GM19035 (cell line): ENCODE results near the gene SUN1.
"Not testable (repeated sequence)": the region's sequence is repeated elsewhere in the genome, so short reads cannot be mapped to it uniquely, and the experiment has no call there.

Source experiments
- ATAC-seq: cut with Tn5 transposase; IDR thresholded peaks from one replicate; pipeline ENCODE4 v1.9.1; 2021; ENCODE audit not compliant: unreplicated experiment

Gene SUN1

GRCh38 chr7:901041-901387 is 68.7 kb downstream of the SUN1 start:
- ATAC-seq = no peak

DNA sequence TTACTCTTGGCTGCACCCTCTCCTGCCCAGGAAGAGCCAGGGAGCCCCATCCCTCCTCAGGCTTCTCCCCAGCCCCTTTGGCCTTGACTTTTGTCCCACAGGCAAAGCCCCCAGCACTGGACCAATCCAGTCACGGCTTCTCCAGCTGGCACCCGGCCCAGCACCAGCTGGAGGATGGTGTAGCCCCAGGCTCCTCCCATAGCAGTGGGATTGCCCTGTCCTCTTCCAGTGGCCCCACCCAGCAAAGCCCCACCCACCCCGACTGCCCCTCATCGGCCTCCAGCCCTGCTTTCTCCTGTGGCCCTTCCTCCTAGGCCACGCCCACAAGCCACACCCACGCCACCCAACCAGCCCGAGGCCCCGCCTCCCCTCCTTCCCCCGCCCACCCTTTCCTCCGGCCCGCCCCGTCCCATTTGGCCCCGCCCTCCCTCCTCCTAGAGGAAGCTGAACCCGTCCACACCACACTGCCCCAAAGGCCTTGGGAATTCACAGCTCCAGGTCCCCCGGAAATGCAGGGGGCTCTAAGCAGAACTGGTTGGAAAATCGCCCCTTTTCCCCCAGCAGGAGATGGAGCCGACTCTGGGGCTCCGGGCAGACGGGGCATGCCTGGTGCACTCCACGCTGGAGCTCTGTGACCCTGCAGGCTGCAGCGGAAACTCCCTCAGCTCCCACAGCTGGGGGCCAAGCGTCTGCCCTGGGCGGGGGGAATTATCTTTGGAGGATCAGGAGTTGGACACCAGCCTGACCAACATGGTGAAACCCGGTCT is 69.3 kb downstream of the SUN1 start:
- ATAC-seq = no peak

GRCh38 chr7:902996-903395 is 70.7 kb downstream of the SUN1 start:
- no peak for ATAC-seq

DNA sequence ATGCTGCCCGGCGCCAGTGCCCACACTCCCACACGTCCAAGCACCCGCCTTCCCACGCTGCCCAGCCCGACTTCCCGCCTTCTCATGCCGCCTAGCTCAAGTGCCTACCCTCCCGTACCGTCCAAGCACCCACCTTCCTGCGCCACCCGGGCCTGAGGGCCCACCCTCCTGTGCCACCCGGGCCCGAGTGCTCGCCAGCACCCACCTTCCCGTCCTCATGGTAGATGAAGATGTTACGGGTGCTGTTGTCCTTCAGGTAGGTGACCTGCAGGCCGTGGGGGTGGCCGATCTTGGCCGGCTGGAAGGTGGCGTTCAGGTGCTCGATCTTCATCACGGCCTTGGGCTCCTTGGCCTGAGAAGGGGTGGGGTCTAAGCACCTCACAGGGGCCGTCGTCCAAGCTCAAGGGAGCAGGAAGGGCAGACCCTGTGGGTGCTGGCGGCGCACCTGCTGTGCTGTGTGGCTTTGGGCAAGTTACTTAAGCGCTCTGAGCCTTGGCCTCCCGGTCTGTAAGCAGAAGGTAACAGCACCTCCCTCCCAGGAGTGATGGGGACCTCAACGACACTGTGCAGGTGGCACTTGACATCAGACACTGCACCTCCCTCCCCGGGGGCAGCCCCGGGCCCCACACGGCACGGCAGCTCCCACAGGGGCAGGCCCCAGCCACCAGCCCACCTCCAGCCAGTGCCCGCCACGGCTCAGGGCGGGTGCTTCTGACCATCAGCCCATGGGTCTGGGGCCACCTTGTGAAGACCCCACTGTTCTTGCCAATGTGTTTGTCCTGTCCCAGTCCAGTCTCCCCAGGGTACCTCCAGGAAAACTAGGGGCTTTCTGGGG is 71.9 kb downstream of the SUN1 start:
- no peak for ATAC-seq

- ATAC-seq = no peak
These were observed 72.6 kb downstream of the SUN1 start for GRCh38 chr7:904847-905246.

- no peak for ATAC-seq
These were observed 74.5 kb downstream of the SUN1 start for GRCh38 chr7:906776-907157.

- no peak for ATAC-seq
These were observed 75.1 kb downstream of the SUN1 start for GRCh38 chr7:907158-907980.

- ATAC-seq = no peak
These were observed 75.9 kb downstream of the SUN1 start for GRCh38 chr7:908159-908581.

GRCh38 chr7:908591-909357 is 76.5 kb downstream of the SUN1 start:
- not testable (repeated sequence) for ATAC-seq

- ATAC-seq = no peak
These were observed 77.4 kb downstream of the SUN1 start for GRCh38 chr7:909358-910329.

DNA sequence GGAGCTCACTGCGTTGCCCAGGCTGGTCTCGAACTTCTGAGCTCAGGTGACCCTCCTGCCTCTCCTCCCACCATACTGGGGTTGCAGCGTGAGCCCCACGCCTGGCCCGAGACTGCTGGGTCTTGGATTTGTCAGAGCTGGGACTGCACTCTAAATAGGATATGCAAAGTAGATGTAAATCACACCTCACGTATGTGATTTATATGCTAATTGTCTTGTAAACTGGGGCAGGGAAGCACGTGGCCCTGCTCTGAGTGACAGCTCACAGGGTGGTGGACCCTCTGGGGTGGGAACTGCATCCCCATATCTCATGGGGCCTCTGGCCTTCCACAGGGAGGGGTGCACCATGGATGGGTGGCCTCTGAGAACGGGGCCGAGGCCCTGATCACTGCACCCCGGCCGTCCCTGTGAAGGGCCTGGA is 78.2 kb downstream of the SUN1 start:
- no peak for ATAC-seq

DNA sequence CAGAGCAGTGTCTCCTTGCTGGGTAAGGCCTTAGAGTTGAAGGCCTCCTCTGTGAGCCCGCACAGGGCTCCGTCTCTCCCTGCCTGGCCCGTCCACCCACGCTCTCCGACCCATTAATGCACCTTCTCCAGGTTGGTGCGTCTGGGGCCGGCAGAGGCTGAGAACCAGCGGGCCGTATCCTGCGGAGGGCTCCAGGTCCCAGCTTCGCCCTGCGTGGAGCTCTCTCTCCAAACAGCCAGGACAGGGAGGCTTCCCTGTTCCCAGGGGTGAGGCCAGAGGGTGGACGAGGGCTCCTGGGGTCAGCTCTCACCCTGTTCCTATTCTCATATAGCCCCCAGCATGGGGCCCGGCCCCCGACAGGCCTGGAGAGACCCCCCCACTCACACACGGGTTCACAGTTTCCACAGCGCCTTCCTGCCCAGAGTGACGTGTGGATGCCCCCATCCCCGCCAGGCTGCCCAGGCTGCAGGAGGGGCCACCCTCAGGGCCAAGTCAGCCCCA is 78.7 kb downstream of the SUN1 start:
- no peak for ATAC-seq

GRCh38 chr7:911791-912480 is 79.7 kb downstream of the SUN1 start:
- no peak for ATAC-seq

DNA sequence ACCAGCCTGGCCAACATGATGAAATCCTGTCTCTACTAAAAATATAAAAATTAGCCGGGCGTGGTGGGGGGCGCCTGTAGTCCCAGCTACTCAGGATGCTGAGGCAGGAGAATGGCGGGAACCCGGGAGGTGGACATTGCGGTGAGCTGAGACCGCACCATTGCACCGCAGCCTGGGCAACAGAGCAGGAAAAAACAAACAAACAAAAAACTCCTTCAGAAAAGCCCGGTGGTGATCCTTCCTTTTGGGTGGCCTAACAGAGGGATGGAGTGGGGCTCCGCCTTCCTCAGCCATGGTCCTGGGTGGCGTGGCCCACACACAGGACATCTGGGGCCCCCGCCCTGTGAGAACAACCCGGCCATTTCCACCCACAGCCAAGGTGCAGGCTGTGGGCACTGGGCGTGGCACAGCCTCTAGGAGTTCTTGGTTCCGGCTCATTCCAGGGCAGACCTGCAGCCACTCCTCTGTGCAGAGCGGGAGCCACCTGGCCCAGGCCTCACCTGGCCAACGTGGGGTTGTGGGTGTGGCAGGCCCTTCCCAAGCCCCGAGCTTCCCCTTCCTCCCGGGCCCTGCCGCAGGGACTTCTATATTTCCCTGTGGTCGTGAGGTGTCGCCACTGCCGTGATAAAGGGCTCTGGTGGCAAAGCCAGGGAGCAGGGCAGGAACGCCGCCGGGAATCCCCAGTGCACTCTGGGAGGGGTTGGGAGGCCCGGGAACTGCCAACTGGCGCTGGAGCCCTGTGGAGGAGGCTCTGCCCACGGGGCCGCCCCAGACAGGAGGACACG is 81.7 kb downstream of the SUN1 start:
- no peak for ATAC-seq

- no peak for ATAC-seq
These were observed 82.4 kb downstream of the SUN1 start for GRCh38 chr7:914521-915194.

DNA sequence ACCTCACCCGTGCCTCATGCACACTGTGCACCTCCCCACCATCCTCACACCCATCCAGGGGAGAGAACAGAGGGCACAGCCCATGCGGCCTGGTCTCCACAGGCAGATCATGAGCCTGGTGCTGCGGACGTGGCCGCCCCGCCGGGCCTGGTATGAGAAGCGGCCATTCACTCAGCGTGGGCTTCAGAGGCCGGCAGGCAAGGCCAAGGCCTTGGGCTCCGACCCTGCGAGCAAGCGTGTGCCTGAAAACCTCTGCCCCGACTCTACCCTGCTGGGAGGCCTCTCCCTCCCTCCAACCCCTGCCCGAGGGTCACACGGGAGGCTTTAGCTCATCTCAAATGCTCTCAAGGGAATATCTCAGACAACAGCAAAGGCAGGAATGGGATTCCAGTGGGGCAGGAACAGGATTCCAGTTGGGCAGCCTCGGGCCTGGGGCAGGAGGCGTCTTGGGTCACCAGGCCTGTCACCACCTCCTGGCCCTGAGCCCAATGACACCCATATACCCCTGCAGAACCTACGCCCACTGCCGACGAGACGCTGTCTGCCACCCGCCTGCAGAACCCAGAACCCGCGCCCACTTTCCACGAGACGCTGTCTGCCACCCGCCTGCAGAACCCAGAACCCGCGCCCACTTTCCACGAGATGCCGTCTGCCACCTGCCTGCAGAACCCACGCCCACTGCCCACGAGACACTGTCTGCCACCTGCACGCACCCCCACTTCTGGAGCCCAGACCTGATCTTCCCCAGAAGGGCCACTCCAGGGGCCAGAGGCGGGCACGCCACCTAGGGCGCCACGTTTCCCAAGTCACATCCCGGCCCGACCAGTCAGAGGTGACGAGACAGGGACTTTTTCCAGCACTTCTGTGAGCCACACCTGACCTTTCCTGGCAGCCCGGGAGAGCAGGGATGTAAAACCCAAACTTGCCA is 83.3 kb downstream of the SUN1 start:
- ATAC-seq = no peak
